K562 (cell line): ENCODE data around the gene LARP7. TPM values are rescaled to one million over a fixed set of nuclear protein-coding genes. Genes with fewer than 3 reads are reported as not detected.

Experiments
- EWSR1 ChIP-seq: fragments of 450-650 bp; IDR thresholded peaks from 2 replicates; pipeline ENCODE4 v1.6.1; 2018; ENCODE audit warnings: borderline replicate concordance, mild to moderate bottlenecking, low read depth, moderate library complexity; ENCODE audit not compliant: partially characterized antibody
- HLTF ChIP-seq: fragments of 450-650 bp; IDR thresholded peaks from 2 replicates; pipeline ENCODE4 v1.6.1; 2016
- MEIS2 ChIP-seq: fragments of 450-650 bp; IDR thresholded peaks from 2 replicates; pipeline ENCODE4 v1.6.1; 2014; ENCODE audit warnings: mild to moderate bottlenecking; ENCODE audit not compliant: partially characterized antibody
- NCOA6 ChIP-seq: fragments of 450-650 bp; IDR thresholded peaks from 2 replicates; pipeline ENCODE4 v1.6.1; 2017; ENCODE audit warnings: mild to moderate bottlenecking
- SAFB2 ChIP-seq: fragments of 200-400 bp; formaldehyde crosslinking; IDR thresholded peaks from 2 replicates; pipeline ENCODE4 v1.6.1; 2018; ENCODE audit warnings: borderline replicate concordance, low read length, low read depth, moderate library complexity; ENCODE audit not compliant: severe bottlenecking
- SIN3A ChIP-seq, 2 experiments: fragments of 150-350 bp in 1 of 2; IDR thresholded peaks; 2 replicates each; pipeline ENCODE4 v1.6.1; 2011 to 2016; ENCODE audit warnings: borderline replicate concordance in 2 of 2, low read depth in 2 of 2, low read length in 2 of 2, mild to moderate bottlenecking in 2 of 2, moderate library complexity in 2 of 2; ENCODE audit not compliant: control insufficient read depth in 1 of 2
- TARDBP ChIP-seq: fragments of 450-650 bp; IDR thresholded peaks from 2 replicates; pipeline ENCODE4 v1.6.1; 2016
- U2AF1 ChIP-seq: fragments of 200-400 bp; formaldehyde crosslinking; optimal IDR thresholded peaks from 2 replicates; pipeline ENCODE3; 2017; ENCODE audit warnings: mild to moderate bottlenecking, low read depth, low read length, moderate library complexity
- USF2 ChIP-seq: sonication (generic); formaldehyde crosslinking; IDR thresholded peaks from 2 replicates; pipeline ENCODE4 v1.5.0; 2020; ENCODE audit warnings: missing genetic modification reagents
- ZNF197 ChIP-seq: fragments of 200-800 bp; sonication (Bioruptor generic); IDR thresholded peaks from 2 replicates; pipeline ENCODE4 v1.6.1; 2016; ENCODE audit warnings: low read depth, missing genetic modification characterization, missing compliant biosample characterization
- ZNF668 ChIP-seq: fragments of 250-450 bp; sonication (Bioruptor Pico); IDR thresholded peaks from 2 replicates; pipeline ENCODE4 v1.8.0; 2022; ENCODE audit warnings: mild to moderate bottlenecking, inconsistent platforms
- polyA plus RNA-seq, 8 experiments: library from polyadenylated mRNA; depleted of rRNA in 4 of 8; stranded (reverse) in 5 of 8; unstranded in 3 of 8; fragments of >200 nt; fragmentation: Nextera tagmentation in 2 of 8; fragmentation: Illumina TruSeq in 1 of 8; extraction: Ambion mirVana in 2 of 8; extraction: Trizol in 1 of 8; gene quantifications; 2 replicates each; pipeline versions ENCODE4 v1.2.1 to v1.2.3, GENCODE V29; 2011 to 2014; ENCODE audit warnings: inconsistent platforms in 1 of 8, missing spikeins in 1 of 8
- total RNA-seq, 7 experiments: library from RNA; depleted of rRNA in 6 of 7; stranded (reverse); fragments of >200 nt in 6 of 7; fragmentation: Illumina TruSeq in 2 of 7; extraction: Trizol in 2 of 7; gene quantifications; 2 replicates each; pipeline versions ENCODE4 v1.2.1 to v1.2.3, GENCODE V29; 2011 to 2021; ENCODE audit warnings: low replicate concordance in 1 of 7
- TF ChIP-seq, protein P1 (sequence below): sonication (generic); formaldehyde crosslinking; IDR thresholded peaks from 2 replicates; pipeline ENCODE4 v1.8.0; 2023; ENCODE audit warnings: missing genetic modification reagents, mild to moderate bottlenecking, borderline replicate concordance

Gene LARP7
- total and polyA plus RNA-seq, 9 of the 15 experiments (the other 6 are each of a cell fraction or from before 2014, with no cell fraction given) = 30.1 to 76.9 (median 56.0) TPM

GRCh38 chr4:112645541-112646329 is 8.8 kb downstream of the LARP7 start (continued):
- TF ChIP-seq EWSR1 (no peak), ZNF668 (CRISPR knock-in tag) (no peak), U2AF1 (no peak), HLTF (no peak), TARDBP (no peak), USF2 (CRISPR knock-in tag) (no peak), SIN3A (IDR thresholded peaks at IDR 0.05; ENCODE audit: borderline replicate concordance in 2 of 2, control insufficient read depth in 1 of 2, low read depth in 2 of 2, low read length in 2 of 2) (no peak), ZNF197 (CRISPR knock-in tag) (no peak), SAFB2 (no peak), NCOA6 (no peak), MEIS2 (no peak)
- TF ChIP-seq, protein P1, sequence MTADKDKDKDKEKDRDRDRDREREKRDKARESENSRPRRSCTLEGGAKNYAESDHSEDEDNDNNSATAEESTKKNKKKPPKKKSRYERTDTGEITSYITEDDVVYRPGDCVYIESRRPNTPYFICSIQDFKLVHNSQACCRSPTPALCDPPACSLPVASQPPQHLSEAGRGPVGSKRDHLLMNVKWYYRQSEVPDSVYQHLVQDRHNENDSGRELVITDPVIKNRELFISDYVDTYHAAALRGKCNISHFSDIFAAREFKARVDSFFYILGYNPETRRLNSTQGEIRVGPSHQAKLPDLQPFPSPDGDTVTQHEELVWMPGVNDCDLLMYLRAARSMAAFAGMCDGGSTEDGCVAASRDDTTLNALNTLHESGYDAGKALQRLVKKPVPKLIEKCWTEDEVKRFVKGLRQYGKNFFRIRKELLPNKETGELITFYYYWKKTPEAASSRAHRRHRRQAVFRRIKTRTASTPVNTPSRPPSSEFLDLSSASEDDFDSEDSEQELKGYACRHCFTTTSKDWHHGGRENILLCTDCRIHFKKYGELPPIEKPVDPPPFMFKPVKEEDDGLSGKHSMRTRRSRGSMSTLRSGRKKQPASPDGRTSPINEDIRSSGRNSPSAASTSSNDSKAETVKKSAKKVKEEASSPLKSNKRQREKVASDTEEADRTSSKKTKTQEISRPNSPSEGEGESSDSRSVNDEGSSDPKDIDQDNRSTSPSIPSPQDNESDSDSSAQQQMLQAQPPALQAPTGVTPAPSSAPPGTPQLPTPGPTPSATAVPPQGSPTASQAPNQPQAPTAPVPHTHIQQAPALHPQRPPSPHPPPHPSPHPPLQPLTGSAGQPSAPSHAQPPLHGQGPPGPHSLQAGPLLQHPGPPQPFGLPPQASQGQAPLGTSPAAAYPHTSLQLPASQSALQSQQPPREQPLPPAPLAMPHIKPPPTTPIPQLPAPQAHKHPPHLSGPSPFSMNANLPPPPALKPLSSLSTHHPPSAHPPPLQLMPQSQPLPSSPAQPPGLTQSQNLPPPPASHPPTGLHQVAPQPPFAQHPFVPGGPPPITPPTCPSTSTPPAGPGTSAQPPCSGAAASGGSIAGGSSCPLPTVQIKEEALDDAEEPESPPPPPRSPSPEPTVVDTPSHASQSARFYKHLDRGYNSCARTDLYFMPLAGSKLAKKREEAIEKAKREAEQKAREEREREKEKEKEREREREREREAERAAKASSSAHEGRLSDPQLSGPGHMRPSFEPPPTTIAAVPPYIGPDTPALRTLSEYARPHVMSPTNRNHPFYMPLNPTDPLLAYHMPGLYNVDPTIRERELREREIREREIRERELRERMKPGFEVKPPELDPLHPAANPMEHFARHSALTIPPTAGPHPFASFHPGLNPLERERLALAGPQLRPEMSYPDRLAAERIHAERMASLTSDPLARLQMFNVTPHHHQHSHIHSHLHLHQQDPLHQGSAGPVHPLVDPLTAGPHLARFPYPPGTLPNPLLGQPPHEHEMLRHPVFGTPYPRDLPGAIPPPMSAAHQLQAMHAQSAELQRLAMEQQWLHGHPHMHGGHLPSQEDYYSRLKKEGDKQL (CRISPR knock-in tag) = no peak
